ENCODE results near the gene FAM219B. TPM values are rescaled to one million over a fixed set of nuclear protein-coding genes. Genes with fewer than 3 reads are reported as not detected.
"Not testable (repeated sequence)": the region's sequence is repeated elsewhere in the genome, so short reads cannot be mapped to it uniquely, and the experiment has no call there.

Gene FAM219B
- total RNA-seq, 4 donors from 2014 or later: 62.8 to 428 (median 68.7) TPM

- intact Hi-C loops (cut with DNase I; ENCODE audit: low total_unique reads) (no loop called here), in situ Hi-C loops (cut with MboI; ENCODE audit: low pct_ligation_motif_present in 1 of 4, low pct_unique_long_range_greater_than_20kb in 1 of 4, low sequenced_read_pairs in 3 of 4) (no loop called here)
- TF ChIP-seq POLR2AphosphoS5 (IDR thresholded peaks at IDR 0.05) (peak in 1 of 3 donors; percentile 20), CTCF (IDR thresholded peaks at IDR 0.05) (no peak)
- no peaks in the 10 kb centered on the region for H3K9me3 ChIP-seq
- H3K27me3 ChIP-seq: no peaks in the 10 kb centered on the region
- H3K4me3 ChIP-seq: no peak overlapping the region
- peaks cover 3 to 26% (median 19%) of the 10 kb centered on the region in 4 donors for H3K4me1 ChIP-seq
- peaks cover 0 to 21% (median 0%) of the 10 kb centered on the region in 4 donors for H3K36me3 ChIP-seq
- 90% methylated on average over 4 of the region's 6 CpGs; no CpG with 5 or more reads in 1 of the 2 donors for WGBS, 2 donors (ENCODE audit: low coverage in 1 of 2)
- DNase-seq: no peak
- no peak overlapping the region for H3K27ac ChIP-seq
Observed at GRCh38 chr15:74897300-74897701, 9.3 kb downstream of the FAM219B start.

- Histone ChIP-seq H3K36me3 (peaks cover 0 to 21% (median 0%) of the 10 kb centered on the region in 4 donors), H3K9me3 (no peaks in the 10 kb centered on the region), H3K4me3 (no peak overlapping the region), H3K4me1 (peaks cover 3 to 24% (median 19%) of the 10 kb centered on the region in 4 donors), H3K27me3 (no peaks in the 10 kb centered on the region), H3K27ac (no peak overlapping the region)
- in situ Hi-C loops (cut with MboI; ENCODE audit: low pct_ligation_motif_present in 1 of 4, low pct_unique_long_range_greater_than_20kb in 1 of 4, low sequenced_read_pairs in 3 of 4) (no loop called here), intact Hi-C loops (cut with DNase I; ENCODE audit: low total_unique reads) (no loop called here)
- WGBS, 2 donors (ENCODE audit: low coverage in 1 of 2): 100% methylated on average over 1 to 3 of the region's 3 CpGs
- TF ChIP-seq CTCF (IDR thresholded peaks at IDR 0.05): no peak
- no peak for TF ChIP-seq POLR2A (IDR thresholded peaks at IDR 0.05)
- no peak for TF ChIP-seq POLR2AphosphoS5 (IDR thresholded peaks at IDR 0.05)
- TF ChIP-seq EP300 (IDR thresholded peaks at IDR 0.05; ENCODE audit: low read depth): no peak
- DNase-seq: no peak
Observed at GRCh38 chr15:74896316-74896715, 10.3 kb downstream of the FAM219B start.

- Histone ChIP-seq H3K27me3 (no peaks in the 10 kb centered on the region), H3K36me3 (peaks cover 0 to 18% (median 0%) of the 10 kb centered on the region in 4 donors), H3K4me3 (no peak overlapping the region), H3K4me1 (peaks cover 3 to 25% (median 21%) of the 10 kb centered on the region in 4 donors), H3K9me3 (no peaks in the 10 kb centered on the region), H3K27ac (no peak overlapping the region)
- TF ChIP-seq EP300 (IDR thresholded peaks at IDR 0.05; ENCODE audit: low read depth) (no peak), POLR2AphosphoS5 (IDR thresholded peaks at IDR 0.05) (no peak), CTCF (IDR thresholded peaks at IDR 0.05) (no peak), POLR2A (IDR thresholded peaks at IDR 0.05) (no peak)
- 96 to 100% methylated on average over 1 to 6 of the region's 6 CpGs for WGBS, 2 donors (ENCODE audit: low coverage in 1 of 2)
- in situ Hi-C loops (cut with MboI; ENCODE audit: low pct_ligation_motif_present in 1 of 4, low pct_unique_long_range_greater_than_20kb in 1 of 4, low sequenced_read_pairs in 3 of 4) (no loop called here), intact Hi-C loops (cut with DNase I; ENCODE audit: low total_unique reads) (loop anchor here (1.0 kb wide), 1 partner anchor 13 kb away; no protein-coding TSS in a partner anchor)
- no peak for DNase-seq
Observed at GRCh38 chr15:74895830-74896229, 10.8 kb downstream of the FAM219B start.

GRCh38 chr15:74894383-74894782 is 12.3 kb downstream of the FAM219B start:
- peaks cover 3 to 34% (median 29%) of the 10 kb centered on the region in 4 donors for H3K4me1 ChIP-seq
- DNase-seq; H3K27me3 ChIP-seq; H3K9me3 ChIP-seq; in situ Hi-C loops (cut with MboI; ENCODE audit: low pct_ligation_motif_present in 1 of 4, low pct_unique_long_range_greater_than_20kb in 1 of 4, low sequenced_read_pairs in 3 of 4); H3K27ac ChIP-seq; H3K36me3 ChIP-seq; H3K4me3 ChIP-seq; intact Hi-C loops (cut with DNase I; ENCODE audit: low total_unique reads): not testable (repeated sequence)
- WGBS, 2 donors (ENCODE audit: low coverage in 1 of 2): 97 to 100% methylated on average over 2 to 7 of the region's 7 CpGs

GRCh38 chr15:74893627-74894026 is 13.0 kb downstream of the FAM219B start:
- Histone ChIP-seq H3K9me3 (no peaks in the 10 kb centered on the region), H3K36me3 (no peaks in the 10 kb centered on the region), H3K4me3 (no peak overlapping the region), H3K27me3 (no peaks in the 10 kb centered on the region), H3K27ac (no peak overlapping the region), H3K4me1 (peaks cover 3 to 42% (median 32%) of the 10 kb centered on the region in 4 donors)
- no peak for DNase-seq
- TF ChIP-seq EP300 (IDR thresholded peaks at IDR 0.05; ENCODE audit: low read depth) (no peak), POLR2A (IDR thresholded peaks at IDR 0.05) (no peak), POLR2AphosphoS5 (IDR thresholded peaks at IDR 0.05) (no peak), CTCF (IDR thresholded peaks at IDR 0.05) (no peak)
- WGBS, 2 donors (ENCODE audit: low coverage in 1 of 2): 60 to 75% methylated on average over 1 to 3 of the region's 3 CpGs
- intact Hi-C loops (cut with DNase I; ENCODE audit: low total_unique reads) (no loop called here), in situ Hi-C loops (cut with MboI; ENCODE audit: low pct_ligation_motif_present in 1 of 4, low pct_unique_long_range_greater_than_20kb in 1 of 4, low sequenced_read_pairs in 3 of 4) (no loop called here)
